ENCODE measurements around the gene SEMG2. TPM values are rescaled to one million over a fixed set of nuclear protein-coding genes. Genes with fewer than 3 reads are reported as not detected.

Gene SEMG2
- total and polyA plus RNA-seq, 2 donors (not counting 1 experiment from before 2014, with no cell fraction given) = not detected

DNA sequence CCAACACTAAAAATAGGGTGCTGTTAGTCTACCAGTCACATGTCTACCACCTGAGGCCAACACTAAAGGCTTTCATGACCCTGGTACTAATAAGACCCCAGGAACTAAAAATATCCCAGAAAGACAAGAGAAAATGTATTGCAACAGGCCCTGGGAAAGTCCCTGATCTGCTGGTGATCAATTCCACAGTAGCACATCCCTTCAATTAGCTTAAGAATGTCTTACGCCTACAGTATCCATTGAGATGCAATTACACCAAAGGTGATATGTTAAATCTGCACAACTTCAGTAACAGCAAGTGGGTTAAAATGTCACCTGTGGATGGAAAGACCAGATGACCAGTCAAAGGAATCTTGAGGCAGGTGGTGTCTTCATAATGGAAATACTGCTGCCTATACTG is 11.2 kb upstream of the SEMG2 start:
- Mint-ChIP-seq H3K4me3 (no peak overlapping the region), H3K27ac (no peak overlapping the region), H3K4me1 (no peaks in the 10 kb centered on the region), H3K9me3 (ENCODE audit: insufficient read depth) (no peaks in the 10 kb centered on the region), H3K27me3 (peaks cover 62% of the 10 kb centered on the region)
- H3K4me3 ChIP-seq (ENCODE audit: control extremely low read depth in 1 of 5, extremely low read depth in 1 of 5, insufficient read depth in 1 of 5, low read depth in 2 of 5, low read length in 4 of 5) = no peak overlapping the region
- no peak overlapping the region for H3K27ac ChIP-seq (ENCODE audit: low read length in 2 of 2)
- H3K79me2 ChIP-seq (ENCODE audit: control insufficient read depth, insufficient read depth, low read length) = no peaks in the 10 kb centered on the region
- ATAC-seq (ENCODE audit: low read depth) = no peak
- H3K9ac ChIP-seq (ENCODE audit: low read length) = no peak overlapping the region
- H3K4me1 ChIP-seq (ENCODE audit: control insufficient read depth in 2 of 2, insufficient read depth in 2 of 2, low read length in 2 of 2) = no peaks in the 10 kb centered on the region
- POLR2A ChIA-PET = interaction anchor here (0.6 kb wide), 1 partner anchor 166 kb away, joined by 4 read pairs; no protein-coding TSS in a partner anchor
- H3K4me2 ChIP-seq (replicated peaks; ENCODE audit: low read depth, low read length, poor library complexity, severe bottlenecking) = no peak overlapping the region
- CTCF ChIA-PET = no interaction called here
- no peaks in the 10 kb centered on the region for H3K9me3 ChIP-seq (ENCODE audit: control extremely low read depth in 1 of 3, control insufficient read depth in 2 of 3, insufficient read depth in 1 of 3, low read length in 2 of 3)
- H4K20me1 ChIP-seq (ENCODE audit: control insufficient read depth, insufficient read depth, low read length, poor library complexity, severe bottlenecking) = no peaks in the 10 kb centered on the region
- TF ChIP-seq, protein P1, sequence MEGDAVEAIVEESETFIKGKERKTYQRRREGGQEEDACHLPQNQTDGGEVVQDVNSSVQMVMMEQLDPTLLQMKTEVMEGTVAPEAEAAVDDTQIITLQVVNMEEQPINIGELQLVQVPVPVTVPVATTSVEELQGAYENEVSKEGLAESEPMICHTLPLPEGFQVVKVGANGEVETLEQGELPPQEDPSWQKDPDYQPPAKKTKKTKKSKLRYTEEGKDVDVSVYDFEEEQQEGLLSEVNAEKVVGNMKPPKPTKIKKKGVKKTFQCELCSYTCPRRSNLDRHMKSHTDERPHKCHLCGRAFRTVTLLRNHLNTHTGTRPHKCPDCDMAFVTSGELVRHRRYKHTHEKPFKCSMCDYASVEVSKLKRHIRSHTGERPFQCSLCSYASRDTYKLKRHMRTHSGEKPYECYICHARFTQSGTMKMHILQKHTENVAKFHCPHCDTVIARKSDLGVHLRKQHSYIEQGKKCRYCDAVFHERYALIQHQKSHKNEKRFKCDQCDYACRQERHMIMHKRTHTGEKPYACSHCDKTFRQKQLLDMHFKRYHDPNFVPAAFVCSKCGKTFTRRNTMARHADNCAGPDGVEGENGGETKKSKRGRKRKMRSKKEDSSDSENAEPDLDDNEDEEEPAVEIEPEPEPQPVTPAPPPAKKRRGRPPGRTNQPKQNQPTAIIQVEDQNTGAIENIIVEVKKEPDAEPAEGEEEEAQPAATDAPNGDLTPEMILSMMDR (IDR thresholded peaks at IDR 0.05) = no peak
- TF ChIP-seq EZH2 (IDR thresholded peaks at IDR 0.05; ENCODE audit: borderline replicate concordance, insufficient read depth, low read depth, low read length, poor library complexity, severe bottlenecking) = no peak
- intact Hi-C loops (cut with micrococcal nuclease) = no loop called here
- WGBS (ENCODE audit: insufficient coverage) = no CpG with 5 or more reads among the region's 1 CpG
- H2AFZ ChIP-seq (ENCODE audit: insufficient read depth, low read depth, low read length, poor library complexity, severe bottlenecking) = no peak overlapping the region
- H3K27me3 ChIP-seq (replicated peaks in 1 of 4; ENCODE audit: control extremely low read depth in 1 of 4, control insufficient read depth in 3 of 4, insufficient read depth in 4 of 4, low read length in 3 of 4) = peaks cover 0 to 15% (median 6%) of the 10 kb centered on the region in 4 experiments
- H3K36me3 ChIP-seq (replicated peaks in 1 of 2; ENCODE audit: control extremely low read depth in 1 of 2, control insufficient read depth in 1 of 2, extremely low read depth in 1 of 2, insufficient read depth in 2 of 2, low read length in 1 of 2) = no peaks in the 10 kb centered on the region
- no peak for DNase-seq

DNA sequence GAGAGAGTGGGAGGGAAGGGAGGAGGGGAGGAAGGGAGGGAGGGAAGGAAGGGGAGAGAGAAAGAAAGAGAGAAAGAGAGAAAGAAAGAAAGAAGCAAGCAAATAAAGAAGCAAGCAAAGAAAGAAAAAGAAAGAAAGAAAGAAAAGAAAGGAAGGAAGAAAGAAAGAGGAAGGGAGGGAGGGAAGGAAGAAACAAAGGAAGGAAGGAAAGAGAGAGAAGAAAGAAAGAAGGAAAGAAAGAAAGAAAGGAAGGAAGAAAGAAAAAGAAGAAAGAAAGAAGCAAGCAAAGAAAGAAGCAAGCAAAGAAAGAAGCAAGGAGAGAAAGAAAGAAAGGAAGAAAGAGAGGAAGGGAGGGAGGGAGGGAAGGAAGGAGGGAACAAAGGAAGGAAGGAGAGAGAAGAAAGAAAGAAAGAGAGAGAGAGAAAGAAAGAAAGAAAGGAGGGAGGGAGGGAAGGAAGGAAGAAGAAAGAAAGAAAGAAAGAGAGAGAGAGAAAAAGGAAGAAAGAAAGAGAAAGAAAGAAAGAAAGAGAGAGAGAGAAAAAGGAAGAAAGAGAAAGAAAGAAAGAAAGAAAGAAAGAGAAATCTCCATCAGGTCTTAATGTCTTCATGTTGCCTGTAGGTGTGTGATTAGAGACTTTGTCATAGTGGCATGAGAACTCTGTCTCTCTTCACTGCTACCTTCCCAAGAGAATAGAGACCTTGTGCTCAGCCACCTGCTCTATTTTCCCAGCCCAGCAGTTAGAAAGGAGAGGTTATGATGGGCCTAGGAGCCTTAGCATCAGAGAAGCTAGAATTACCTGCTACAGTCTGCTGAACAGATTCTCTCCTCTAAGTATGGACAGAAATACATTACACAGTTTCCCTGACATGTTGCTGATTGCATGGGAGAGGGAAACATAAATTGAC is 9.4 kb upstream of the SEMG2 start:
- no peak overlapping the region for H3K4me2 ChIP-seq (replicated peaks; ENCODE audit: low read depth, low read length, poor library complexity, severe bottlenecking)
- CTCF ChIA-PET = no interaction called here
- peaks cover 2% of the 10 kb centered on the region for H3K9me3 Mint-ChIP-seq (ENCODE audit: insufficient read depth)
- no peaks in the 10 kb centered on the region for H3K79me2 ChIP-seq (ENCODE audit: control insufficient read depth, insufficient read depth, low read length)
- peaks cover 51% of the 10 kb centered on the region for H3K27me3 Mint-ChIP-seq
- no peaks in the 10 kb centered on the region for H4K20me1 ChIP-seq (ENCODE audit: control insufficient read depth, insufficient read depth, low read length, poor library complexity, severe bottlenecking)
- DNase-seq = no peak
- H2AFZ ChIP-seq (ENCODE audit: insufficient read depth, low read depth, low read length, poor library complexity, severe bottlenecking) = no peak overlapping the region
- H3K9me3 ChIP-seq (ENCODE audit: control extremely low read depth in 1 of 3, control insufficient read depth in 2 of 3, insufficient read depth in 1 of 3, low read length in 2 of 3) = no peaks in the 10 kb centered on the region
- H3K4me1 ChIP-seq (ENCODE audit: control insufficient read depth in 2 of 2, insufficient read depth in 2 of 2, low read length in 2 of 2) = no peaks in the 10 kb centered on the region
- H3K9ac ChIP-seq (ENCODE audit: low read length) = no peak overlapping the region
- H3K4me1 Mint-ChIP-seq = no peaks in the 10 kb centered on the region
- H3K27ac Mint-ChIP-seq = no peak overlapping the region
- TF ChIP-seq, protein P1 (IDR thresholded peaks at IDR 0.05) = no peak
- TF ChIP-seq EZH2 (IDR thresholded peaks at IDR 0.05; ENCODE audit: borderline replicate concordance, insufficient read depth, low read depth, low read length, poor library complexity, severe bottlenecking) = no peak
- POLR2A ChIA-PET = no interaction called here
- H3K27me3 ChIP-seq (replicated peaks in 1 of 4; ENCODE audit: control extremely low read depth in 1 of 4, control insufficient read depth in 3 of 4, insufficient read depth in 4 of 4, low read length in 3 of 4) = peaks cover 0 to 8% (median 1%) of the 10 kb centered on the region in 4 experiments
- no peak overlapping the region for H3K27ac ChIP-seq (ENCODE audit: low read length in 2 of 2)
- no peak overlapping the region for H3K4me3 Mint-ChIP-seq
- no peak overlapping the region for H3K4me3 ChIP-seq (ENCODE audit: control extremely low read depth in 1 of 5, extremely low read depth in 1 of 5, insufficient read depth in 1 of 5, low read depth in 2 of 5, low read length in 4 of 5)
- no peak for ATAC-seq (ENCODE audit: low read depth)
- no peaks in the 10 kb centered on the region for H3K36me3 ChIP-seq (replicated peaks in 1 of 2; ENCODE audit: control extremely low read depth in 1 of 2, control insufficient read depth in 1 of 2, extremely low read depth in 1 of 2, insufficient read depth in 2 of 2, low read length in 1 of 2)
- intact Hi-C loops (cut with micrococcal nuclease) = no loop called here

Measured in B cell (primary cell).